OCI-LY3 (cell line): ENCODE results near the gene TWSG1.
A peak's percentile ranks its signal among the peaks of the same experiment; 100 is the strongest.

Experiments used
- H2AFZ ChIP-seq: fragments of 200-600, 300-600 bp; shearing (Covaris generic); 2 replicates; pipeline ENCODE4 v1.6.0; 2014; ENCODE audit warnings: antibody characterized with exemption, low read depth, low read length
- H3K27ac ChIP-seq: fragments of 200-600, 300-600 bp; sonication (generic); 2 replicates; pipeline ENCODE4 v1.5.1; 2014; ENCODE audit warnings: mild to moderate bottlenecking, low read length, moderate library complexity, mixed read lengths
- H3K27me3 ChIP-seq: fragments of 200-600, 300-600 bp; sonication (generic); 2 replicates; pipeline ENCODE4 v1.6.1; 2014; ENCODE audit warnings: low read depth, low read length, mixed read lengths
- H3K36me3 ChIP-seq: fragments of 200-600, 300-600 bp; sonication (generic); replicated peaks from 2 replicates; pipeline ENCODE3; 2014; ENCODE audit warnings: low read depth, low read length, mixed read lengths
- H3K4me1 ChIP-seq: fragments of 300-600, 200-600 bp; sonication (generic); 2 replicates; pipeline ENCODE4 v1.6.1; 2014; ENCODE audit warnings: low read length, mixed read lengths
- H3K4me2 ChIP-seq: fragments of 200-600, 300-600 bp; sonication (generic); 2 replicates; pipeline ENCODE4 v1.6.1; 2014; ENCODE audit warnings: low read length, mixed read lengths
- H3K4me3 ChIP-seq: fragments of 300-600, 200-600 bp; sonication (generic); 2 replicates; pipeline ENCODE4 v1.5.1; 2014; ENCODE audit warnings: antibody characterized with exemption, mild to moderate bottlenecking, low read length, moderate library complexity
- H3K79me2 ChIP-seq: fragments of 300-600, 200-600 bp; shearing (Covaris generic); 2 replicates; pipeline ENCODE4 v1.6.1; 2014; ENCODE audit warnings: mild to moderate bottlenecking, low read length, mixed read lengths
- H3K9ac ChIP-seq: fragments of 300-600, 200-600 bp; shearing (Covaris generic); 2 replicates; pipeline ENCODE4 v1.6.0; 2014; ENCODE audit warnings: mild to moderate bottlenecking, low read length, moderate library complexity
- H3K9me3 ChIP-seq: fragments of 200-600, 300-600 bp; shearing (Covaris generic); 2 replicates; pipeline ENCODE4 v1.6.1; 2014; ENCODE audit warnings: low read length, mixed read lengths; ENCODE audit not compliant: insufficient read depth
- H4K20me1 ChIP-seq: fragments of 200-600, 300-600 bp; sonication (generic); 2 replicates; pipeline ENCODE4 v1.6.1; 2016; ENCODE audit warnings: low read length, mixed read lengths; ENCODE audit not compliant: insufficient read depth
- CTCF ChIP-seq: fragments of 200-600, 300-600 bp; sonication (generic); IDR thresholded peaks from 2 replicates; pipeline ENCODE4 v1.5.1; 2014; ENCODE audit warnings: antibody characterized with exemption, low read length, low read depth
- EZH2phosphoT487 ChIP-seq: fragments of 200-600 bp; shearing (Covaris generic); IDR thresholded peaks from 2 replicates; pipeline ENCODE4 v1.6.1; 2018; ENCODE audit warnings: antibody characterized with exemption, mixed run types, low read depth

TWSG1 gene

GRCh38 chr18:9328776-9329175 lies 5.8 kb upstream of the TWSG1 start:
- TF ChIP-seq CTCF (no peak), EZH2phosphoT487 (no peak)
- Histone ChIP-seq H3K4me2 (no peak overlapping the region), H3K79me2 (no peaks in the 10 kb centered on the region), H4K20me1 (no peaks in the 10 kb centered on the region), H2AFZ (no peak overlapping the region), H3K27ac (no peak overlapping the region), H3K27me3 (no peaks in the 10 kb centered on the region), H3K9me3 (peaks cover 6% of the 10 kb centered on the region; the same call in 1 of the 2 replicates), H3K4me1 (no peaks in the 10 kb centered on the region), H3K9ac (no peak overlapping the region), H3K4me3 (no peak overlapping the region), H3K36me3 (no peaks in the 10 kb centered on the region)

DNA sequence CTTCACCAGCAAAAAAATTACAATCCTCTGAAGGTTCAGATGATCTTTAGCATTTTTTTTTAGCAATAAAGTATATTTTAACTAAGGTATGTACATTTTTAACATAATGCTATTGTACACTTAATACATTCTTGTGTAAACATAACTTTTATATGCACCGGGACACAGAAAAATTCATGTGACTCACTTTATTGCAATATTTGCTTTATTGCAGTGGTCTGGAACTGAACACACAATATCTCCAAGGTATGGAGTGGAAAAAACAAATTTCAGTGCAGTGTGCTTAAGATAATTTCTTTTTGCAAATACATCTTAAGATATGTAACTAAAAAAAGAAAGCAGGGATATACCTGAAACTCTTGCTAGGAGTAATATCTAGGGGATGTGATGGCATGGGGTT lies 5.1 kb upstream of the TWSG1 start:
- Histone ChIP-seq H3K4me1 (no peaks in the 10 kb centered on the region), H3K36me3 (no peaks in the 10 kb centered on the region), H3K9ac (no peak overlapping the region), H4K20me1 (no peaks in the 10 kb centered on the region), H2AFZ (no peak overlapping the region), H3K9me3 (peaks cover 6% of the 10 kb centered on the region; the same call in 1 of the 2 replicates), H3K4me3 (no peak overlapping the region), H3K4me2 (no peak overlapping the region), H3K27me3 (no peaks in the 10 kb centered on the region), H3K27ac (no peak overlapping the region), H3K79me2 (no peaks in the 10 kb centered on the region)
- no peak for TF ChIP-seq EZH2phosphoT487
- TF ChIP-seq CTCF, result no peak

DNA sequence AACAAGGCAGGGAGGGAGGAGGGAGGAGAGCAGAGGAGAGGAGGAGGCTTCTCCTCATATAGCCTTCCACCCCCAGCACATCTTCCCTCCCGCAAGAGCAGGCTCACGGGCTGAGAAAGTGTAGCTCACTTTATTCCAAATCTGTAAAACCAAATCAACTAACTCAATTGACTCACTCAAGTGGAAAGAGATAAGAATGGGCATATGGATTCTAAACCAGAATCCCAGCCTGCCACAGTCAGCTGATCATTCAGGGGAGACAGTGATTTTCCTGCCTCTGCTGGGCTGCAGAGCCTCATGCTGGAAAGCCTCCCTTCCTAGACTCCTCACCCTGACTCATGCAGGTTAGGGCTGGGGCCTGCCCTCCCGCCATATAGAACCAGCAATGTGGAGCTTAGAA lies 4.2 kb upstream of the TWSG1 start:
- H2AFZ ChIP-seq, result no peak overlapping the region
- TF ChIP-seq CTCF (no peak), EZH2phosphoT487 (no peak)
- H3K36me3 ChIP-seq, result no peaks in the 10 kb centered on the region
- no peaks in the 10 kb centered on the region for H3K27me3 ChIP-seq
- H3K4me3 ChIP-seq, result no peak overlapping the region
- peaks cover 6% of the 10 kb centered on the region; the same call in 1 of the 2 replicates for H3K9me3 ChIP-seq
- no peak overlapping the region for H3K4me2 ChIP-seq
- H3K79me2 ChIP-seq, result peaks cover 4% of the 10 kb centered on the region; the same call in 1 of the 2 replicates
- no peaks in the 10 kb centered on the region for H4K20me1 ChIP-seq
- H3K9ac ChIP-seq, result no peak overlapping the region
- no peak overlapping the region for H3K27ac ChIP-seq
- H3K4me1 ChIP-seq, result no peaks in the 10 kb centered on the region

- Histone ChIP-seq H3K9ac (no peak overlapping the region), H3K4me3 (peak overlapping the region; percentile 74)
These were observed 888 bp upstream of the TWSG1 start for GRCh38 chr18:9333441-9334328.

More at GRCh38 chr18:9333441-9334328, 888 bp upstream of the TWSG1 start:
- Histone ChIP-seq H3K4me2 (peak overlapping the region; percentile 84), H3K27me3 (no peaks in the 10 kb centered on the region), H3K9me3 (peaks cover 3% of the 10 kb centered on the region; the same call in 1 of the 2 replicates), H3K36me3 (peaks cover 7% of the 10 kb centered on the region), H3K27ac (no peak overlapping the region), H2AFZ (0 out of 2 replicates have a peak overlapping the region, but pooled peaks have one; percentile 78), H4K20me1 (no peaks in the 10 kb centered on the region), H3K79me2 (peaks cover 13% of the 10 kb centered on the region; the same call in 1 of the 2 replicates), H3K4me1 (peaks cover 14% of the 10 kb centered on the region)
- TF ChIP-seq CTCF (no peak), EZH2phosphoT487 (no peak)
